Measurements from ENCODE around the gene FXYD7. TPM values are rescaled to one million over a fixed set of nuclear protein-coding genes. Genes with fewer than 3 reads are reported as not detected.

The FXYD7 gene
- total and polyA plus RNA-seq, 9 of the 15 experiments (the other 6 are each of a cell fraction or from before 2014, with no cell fraction given) = 0.10 to 0.80 (median 0.31) TPM; not detected in 3

DNA sequence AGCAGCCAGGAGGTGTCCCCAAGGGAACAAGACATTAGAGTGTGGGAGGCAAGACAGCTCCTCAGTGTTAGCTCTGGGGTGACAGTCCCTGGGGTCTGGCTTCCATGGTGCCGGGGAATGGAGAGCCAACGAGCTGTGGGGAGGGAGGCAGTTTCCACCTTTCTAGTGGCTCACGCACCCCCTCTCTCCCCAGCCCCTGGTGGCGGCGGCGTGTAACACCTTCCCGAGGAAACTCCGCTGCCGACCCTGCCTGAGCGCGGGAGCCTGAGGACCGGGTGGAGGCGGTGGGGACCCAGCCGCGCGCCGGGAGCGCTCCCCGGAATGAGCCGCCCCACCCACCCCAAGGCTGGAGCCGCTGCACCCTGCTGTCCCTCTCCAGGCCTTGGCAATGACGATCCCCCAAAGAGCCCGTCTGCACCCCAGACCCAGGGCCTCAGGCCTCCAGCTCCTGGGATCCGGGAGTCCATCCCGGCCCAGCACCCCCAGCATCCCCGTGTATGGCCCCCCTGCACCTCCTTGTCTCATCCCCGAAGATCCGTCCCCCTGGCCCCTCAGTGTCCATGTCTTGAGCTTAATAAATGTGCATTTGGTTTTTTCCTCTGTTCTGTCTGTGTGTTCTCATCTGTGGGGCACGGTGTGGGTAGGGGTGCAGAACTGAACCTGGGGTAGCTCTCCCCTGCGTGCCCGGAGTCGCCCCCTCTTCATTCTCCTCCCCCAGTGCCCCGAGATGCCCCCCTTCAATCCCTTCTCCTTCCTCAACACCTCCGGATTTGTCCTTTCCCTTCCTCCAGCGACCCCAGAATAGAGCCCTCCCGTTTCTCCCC lies 10.9 kb downstream of the FXYD7 start:
- H3K27me3 ChIP-seq (ENCODE audit: control insufficient read depth in 2 of 2, insufficient read depth in 2 of 2, low read length in 2 of 2) = no peaks in the 10 kb centered on the region
- peak; percentile 85 for ATAC-seq
- no peaks in the 10 kb centered on the region for H4K20me1 ChIP-seq (replicated peaks; ENCODE audit: control insufficient read depth, insufficient read depth, low read length)
- H3K9ac ChIP-seq (ENCODE audit: insufficient read depth in 1 of 2, low read depth in 2 of 2, low read length in 2 of 2) = peak overlapping the region; percentile 89 to 96
- H3K4me1 ChIP-seq (replicated peaks in 1 of 2; ENCODE audit: control insufficient read depth in 2 of 2, insufficient read depth in 2 of 2, low read length in 2 of 2) = peaks cover 13 to 44% of the 10 kb centered on the region in 2 experiments; a peak in 4 of 5 replicates
- peaks cover 35% of the 10 kb centered on the region for H3K36me3 ChIP-seq (ENCODE audit: control insufficient read depth, insufficient read depth, low read length)
- POLR2A ChIA-PET = interaction anchor here (0.6 to 1.1 kb wide), 7 partner anchors 9 to 654 kb away, joined by 3 to 5 read pairs (median 3); partner anchors contain the start of gene GRAMD1A
- H3K27ac ChIP-seq (ENCODE audit: extremely low read depth, low read depth, low read length) = peak overlapping the region; percentile 95
- CTCF ChIA-PET (ENCODE audit: low intra/inter-chr PET ratio) = no interaction called here
- peak overlapping the region; percentile 91 for H2AFZ ChIP-seq (ENCODE audit: low read depth, low read length)
- under 1% methylated on average over 28 of the region's 36 CpGs for WGBS (ENCODE audit: insufficient coverage, low coverage, missing lambda C conversion rate)
- H3K79me2 ChIP-seq (ENCODE audit: control insufficient read depth, insufficient read depth, low read length) = peaks cover 51% of the 10 kb centered on the region
- intact Hi-C loops (cut with micrococcal nuclease) (loop anchor here (5.0 kb wide), 2 partner anchors 53 to 93 kb away; partner anchors contain the start of gene LSR), in situ Hi-C loops (cut with MboI) (no loop called here)
- peak; percentile 62 for FAIRE-seq
- peak; percentile 78 to 85 (median 82) for DNase-seq (ENCODE audit: extremely low read depth in 1 of 4, low spot score in 3 of 4)
- H3K9me3 ChIP-seq (replicated peaks; ENCODE audit: control insufficient read depth, insufficient read depth, low read depth, low read length) = no peaks in the 10 kb centered on the region
- H3K4me3 ChIP-seq = peak overlapping the region; percentile 92
- no peaks in the 10 kb centered on the region for H3K9me1 ChIP-seq (ENCODE audit: control insufficient read depth, insufficient read depth, low read length)
- H3K4me2 ChIP-seq (ENCODE audit: insufficient read depth, low read length) = peak overlapping the region; percentile 95
- no TSS peak for BruUV-seq (replicated peaks)
- TF ChIP-seq, protein P1, sequence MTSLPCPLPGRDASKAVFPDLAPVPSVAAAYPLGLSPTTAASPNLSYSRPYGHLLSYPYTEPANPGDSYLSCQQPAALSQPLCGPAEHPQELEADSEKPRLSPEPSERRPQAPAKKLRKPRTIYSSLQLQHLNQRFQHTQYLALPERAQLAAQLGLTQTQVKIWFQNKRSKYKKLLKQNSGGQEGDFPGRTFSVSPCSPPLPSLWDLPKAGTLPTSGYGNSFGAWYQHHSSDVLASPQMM (CRISPR knock-in tag; IDR thresholded peaks at IDR 0.05) = no peak
- TF ChIP-seq CBX5 (IDR thresholded peaks at IDR 0.05; ENCODE audit: borderline replicate concordance, low read depth) (no peak), LEF1 (IDR thresholded peaks at IDR 0.05) (no peak), RB1 (IDR thresholded peaks at IDR 0.05; ENCODE audit: low read depth) (peak; percentile 77), ZNF143 (CRISPR knock-in tag; IDR thresholded peaks at IDR 0.05) (no peak), ZNF253 (CRISPR knock-in tag; conservative IDR thresholded peaks at IDR 0.05) (no peak), POLR2G (IDR thresholded peaks at IDR 0.05; ENCODE audit: low read depth, low read length) (peak; percentile 68), PRPF4 (IDR thresholded peaks at IDR 0.05; ENCODE audit: insufficient read depth, low read depth, low read length, poor library complexity, severe bottlenecking) (no peak), RCOR1 (IDR thresholded peaks at IDR 0.05; ENCODE audit: borderline replicate concordance in 1 of 2, low read depth in 2 of 2, low read length in 2 of 2) (0 out of 4 replicates have a peak, but pooled peaks of 1 of the 2 experiments have one; percentile 6), CTBP1 (IDR thresholded peaks at IDR 0.05; ENCODE audit: borderline replicate concordance) (0 out of 2 replicates have a peak, but pooled peaks have one; percentile 35), POU5F1 (IDR thresholded peaks at IDR 0.05; ENCODE audit: borderline replicate concordance, low read depth, low read length, partially characterized antibody) (no peak), TAF9B (IDR thresholded peaks at IDR 0.05; ENCODE audit: partially characterized antibody) (no peak), ASH1L (IDR thresholded peaks at IDR 0.05; ENCODE audit: borderline replicate concordance, low read depth, partially characterized antibody) (no peak)
- TF ChIP-seq, protein P2, sequence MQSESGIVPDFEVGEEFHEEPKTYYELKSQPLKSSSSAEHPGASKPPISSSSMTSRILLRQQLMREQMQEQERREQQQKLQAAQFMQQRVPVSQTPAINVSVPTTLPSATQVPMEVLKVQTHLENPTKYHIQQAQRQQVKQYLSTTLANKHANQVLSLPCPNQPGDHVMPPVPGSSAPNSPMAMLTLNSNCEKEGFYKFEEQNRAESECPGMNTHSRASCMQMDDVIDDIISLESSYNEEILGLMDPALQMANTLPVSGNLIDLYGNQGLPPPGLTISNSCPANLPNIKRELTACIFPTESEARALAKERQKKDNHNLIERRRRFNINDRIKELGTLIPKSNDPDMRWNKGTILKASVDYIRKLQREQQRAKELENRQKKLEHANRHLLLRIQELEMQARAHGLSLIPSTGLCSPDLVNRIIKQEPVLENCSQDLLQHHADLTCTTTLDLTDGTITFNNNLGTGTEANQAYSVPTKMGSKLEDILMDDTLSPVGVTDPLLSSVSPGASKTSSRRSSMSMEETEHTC (IDR thresholded peaks at IDR 0.05) = no peak
- TF ChIP-seq, protein P3, sequence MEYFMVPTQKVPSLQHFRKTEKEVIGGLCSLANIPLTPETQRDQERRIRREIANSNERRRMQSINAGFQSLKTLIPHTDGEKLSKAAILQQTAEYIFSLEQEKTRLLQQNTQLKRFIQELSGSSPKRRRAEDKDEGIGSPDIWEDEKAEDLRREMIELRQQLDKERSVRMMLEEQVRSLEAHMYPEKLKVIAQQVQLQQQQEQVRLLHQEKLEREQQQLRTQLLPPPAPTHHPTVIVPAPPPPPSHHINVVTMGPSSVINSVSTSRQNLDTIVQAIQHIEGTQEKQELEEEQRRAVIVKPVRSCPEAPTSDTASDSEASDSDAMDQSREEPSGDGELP (CRISPR knock-in tag; IDR thresholded peaks at IDR 0.05; ENCODE audit: borderline replicate concordance) = peak; percentile 51; the same call in 1 of the 2 replicates
- TF ChIP-seq, protein P4, sequence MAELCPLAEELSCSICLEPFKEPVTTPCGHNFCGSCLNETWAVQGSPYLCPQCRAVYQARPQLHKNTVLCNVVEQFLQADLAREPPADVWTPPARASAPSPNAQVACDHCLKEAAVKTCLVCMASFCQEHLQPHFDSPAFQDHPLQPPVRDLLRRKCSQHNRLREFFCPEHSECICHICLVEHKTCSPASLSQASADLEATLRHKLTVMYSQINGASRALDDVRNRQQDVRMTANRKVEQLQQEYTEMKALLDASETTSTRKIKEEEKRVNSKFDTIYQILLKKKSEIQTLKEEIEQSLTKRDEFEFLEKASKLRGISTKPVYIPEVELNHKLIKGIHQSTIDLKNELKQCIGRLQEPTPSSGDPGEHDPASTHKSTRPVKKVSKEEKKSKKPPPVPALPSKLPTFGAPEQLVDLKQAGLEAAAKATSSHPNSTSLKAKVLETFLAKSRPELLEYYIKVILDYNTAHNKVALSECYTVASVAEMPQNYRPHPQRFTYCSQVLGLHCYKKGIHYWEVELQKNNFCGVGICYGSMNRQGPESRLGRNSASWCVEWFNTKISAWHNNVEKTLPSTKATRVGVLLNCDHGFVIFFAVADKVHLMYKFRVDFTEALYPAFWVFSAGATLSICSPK (IDR thresholded peaks at IDR 0.05; ENCODE audit: borderline replicate concordance) = 0 out of 2 replicates have a peak, but pooled peaks have one; percentile 41
